Measurements from ENCODE around the gene WNT2. TPM values are rescaled to one million over a fixed set of nuclear protein-coding genes. Genes with fewer than 3 reads are reported as not detected.
A peak's percentile ranks its signal among the peaks of the same experiment; 100 is the strongest.

Gene WNT2
- total RNA-seq, 4 donors from 2014 or later = not detected

GRCh38 chr7:117332031-117332430 is 9.2 kb upstream of the WNT2 start:
- Histone ChIP-seq H3K9me3 (no peaks in the 10 kb centered on the region), H3K36me3 (no peaks in the 10 kb centered on the region), H3K27me3 (no peaks in the 10 kb centered on the region), H3K4me3 (no peak overlapping the region), H3K27ac (no peak overlapping the region), H3K4me1 (no peaks in the 10 kb centered on the region)
- no peak for TF ChIP-seq POLR2A (IDR thresholded peaks at IDR 0.05)
- no peak for TF ChIP-seq CTCF (IDR thresholded peaks at IDR 0.05)
- no peak for DNase-seq

GRCh38 chr7:117325836-117326235 is 3.0 kb upstream of the WNT2 start:
- Histone ChIP-seq H3K4me3 (no peak overlapping the region), H3K27me3 (peaks cover 0 to 13% of the 10 kb centered on the region in 2 donors), H3K27ac (no peak overlapping the region), H3K9me3 (no peaks in the 10 kb centered on the region), H3K36me3 (no peaks in the 10 kb centered on the region), H3K4me1 (peaks cover 0 to 22% (median 0%) of the 10 kb centered on the region in 4 donors)
- TF ChIP-seq CTCF (IDR thresholded peaks at IDR 0.05) (no peak), POLR2A (IDR thresholded peaks at IDR 0.05) (no peak)
- DNase-seq = no peak

GRCh38 chr7:117324960-117325359 is 2.1 kb upstream of the WNT2 start:
- H3K4me1 ChIP-seq = peaks cover 0 to 22% (median 0%) of the 10 kb centered on the region in 4 donors
- H3K4me3 ChIP-seq = no peak overlapping the region
- TF ChIP-seq POLR2A (IDR thresholded peaks at IDR 0.05) (no peak), CTCF (IDR thresholded peaks at IDR 0.05) (no peak)
- DNase-seq = no peak
- H3K27ac ChIP-seq = no peak overlapping the region
- peaks cover 0 to 13% of the 10 kb centered on the region in 2 donors for H3K27me3 ChIP-seq
- H3K9me3 ChIP-seq = no peaks in the 10 kb centered on the region
- H3K36me3 ChIP-seq = no peaks in the 10 kb centered on the region

GRCh38 chr7:117323851-117324711 is 1.2 kb upstream of the WNT2 start:
- TF ChIP-seq POLR2A (IDR thresholded peaks at IDR 0.05) (no peak), CTCF (IDR thresholded peaks at IDR 0.05) (no peak)
- H3K4me1 ChIP-seq = peaks cover 0 to 22% (median 0%) of the 10 kb centered on the region in 4 donors
- peaks cover 0 to 13% of the 10 kb centered on the region in 2 donors for H3K27me3 ChIP-seq
- no peak overlapping the region for H3K27ac ChIP-seq
- peak in 1 of 3 donors; percentile 55 for DNase-seq
- H3K4me3 ChIP-seq = peak overlapping the region in 2 of 4 donors; percentile 33 to 44
- no peaks in the 10 kb centered on the region for H3K36me3 ChIP-seq
- H3K9me3 ChIP-seq = no peaks in the 10 kb centered on the region

GRCh38 chr7:117323305-117323850 is 520 bp upstream of the WNT2 start:
- no peak for TF ChIP-seq CTCF (IDR thresholded peaks at IDR 0.05)
- no peak for TF ChIP-seq POLR2A (IDR thresholded peaks at IDR 0.05)
- Histone ChIP-seq H3K4me1 (peaks cover 0 to 22% (median 0%) of the 10 kb centered on the region in 4 donors), H3K27me3 (peaks cover 0 to 13% of the 10 kb centered on the region in 2 donors), H3K4me3 (peak overlapping the region in 2 of 4 donors; percentile 33 to 44), H3K9me3 (no peaks in the 10 kb centered on the region), H3K27ac (no peak overlapping the region), H3K36me3 (no peaks in the 10 kb centered on the region)
- DNase-seq = no peak
